ENCODE measurements around the gene TAF5L.

Gene TAF5L

GRCh38 chr1:229557913-229558414 is 68.0 kb downstream of the TAF5L start:
- TF ChIP-seq RAD21 (IDR thresholded peaks at IDR 0.05; ENCODE audit: low read depth) (no peak), CEBPB (IDR thresholded peaks at IDR 0.05) (no peak), TEAD4 (IDR thresholded peaks at IDR 0.05) (no peak), TAF1 (IDR thresholded peaks at IDR 0.05; ENCODE audit: low read depth) (no peak), EP300 (IDR thresholded peaks at IDR 0.05; ENCODE audit: borderline replicate concordance) (no peak), ZBTB7A (IDR thresholded peaks at IDR 0.05; ENCODE audit: low read depth) (peak; percentile 23; the same call in 1 of the 2 replicates), FOXM1 (IDR thresholded peaks at IDR 0.05; ENCODE audit: borderline replicate concordance, low read depth) (no peak), TCF12 (IDR thresholded peaks at IDR 0.05; ENCODE audit: low read depth) (no peak)
- TF ChIP-seq, protein P1, sequence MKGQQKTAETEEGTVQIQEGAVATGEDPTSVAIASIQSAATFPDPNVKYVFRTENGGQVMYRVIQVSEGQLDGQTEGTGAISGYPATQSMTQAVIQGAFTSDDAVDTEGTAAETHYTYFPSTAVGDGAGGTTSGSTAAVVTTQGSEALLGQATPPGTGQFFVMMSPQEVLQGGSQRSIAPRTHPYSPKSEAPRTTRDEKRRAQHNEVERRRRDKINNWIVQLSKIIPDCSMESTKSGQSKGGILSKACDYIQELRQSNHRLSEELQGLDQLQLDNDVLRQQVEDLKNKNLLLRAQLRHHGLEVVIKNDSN (IDR thresholded peaks at IDR 0.05): no peak

DNA sequence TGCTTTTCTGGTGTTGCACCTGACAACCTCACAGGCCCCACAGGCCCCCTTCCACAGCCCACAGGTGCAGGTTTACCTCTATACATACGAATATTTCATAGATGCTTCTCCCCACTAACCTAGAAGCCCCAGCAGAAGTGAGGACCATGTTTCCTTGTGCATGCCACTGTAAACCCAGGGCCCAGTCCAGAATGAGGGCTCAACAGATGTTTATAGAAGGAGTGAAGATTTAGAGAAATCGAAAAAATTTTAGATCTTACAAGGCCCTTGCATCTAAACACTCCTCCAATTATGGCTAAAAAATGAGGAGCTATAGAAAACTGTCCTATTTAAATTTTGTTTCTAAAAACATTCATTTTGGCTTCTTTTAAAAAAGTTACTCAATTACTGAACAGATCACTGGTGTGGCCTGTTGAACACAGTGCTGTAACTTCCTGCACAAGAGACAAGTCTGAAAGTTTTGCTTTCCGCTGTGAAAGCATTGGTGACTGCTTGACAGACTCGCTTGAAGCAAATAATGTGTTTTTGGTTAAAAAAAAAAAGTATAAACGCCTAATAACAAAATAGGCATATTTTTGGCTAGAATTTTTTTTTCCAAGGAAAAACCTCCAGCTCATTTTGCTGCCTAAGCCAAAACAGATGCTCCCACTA is 68.6 kb downstream of the TAF5L start:
- TF ChIP-seq, protein P2, sequence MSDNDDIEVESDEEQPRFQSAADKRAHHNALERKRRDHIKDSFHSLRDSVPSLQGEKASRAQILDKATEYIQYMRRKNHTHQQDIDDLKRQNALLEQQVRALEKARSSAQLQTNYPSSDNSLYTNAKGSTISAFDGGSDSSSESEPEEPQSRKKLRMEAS (IDR thresholded peaks at IDR 0.05): no peak
- TF ChIP-seq EGR1 (IDR thresholded peaks at IDR 0.05): no peak
- no peak for TF ChIP-seq EP300 (IDR thresholded peaks at IDR 0.05; ENCODE audit: borderline replicate concordance)

GRCh38 chr1:229554886-229555621 is 70.9 kb downstream of the TAF5L start:
- TF ChIP-seq NFIC (IDR thresholded peaks at IDR 0.05): no peak
- no peak for TF ChIP-seq FOXM1 (IDR thresholded peaks at IDR 0.05; ENCODE audit: borderline replicate concordance, low read depth)

GRCh38 chr1:229553621-229554130 is 72.2 kb downstream of the TAF5L start:
- TF ChIP-seq CEBPB (IDR thresholded peaks at IDR 0.05) (no peak), REST (IDR thresholded peaks at IDR 0.05; ENCODE audit: low read depth) (no peak), FOXM1 (IDR thresholded peaks at IDR 0.05; ENCODE audit: borderline replicate concordance, low read depth) (no peak), TCF12 (IDR thresholded peaks at IDR 0.05; ENCODE audit: low read depth) (no peak), EGR1 (IDR thresholded peaks at IDR 0.05) (no peak), NFIC (IDR thresholded peaks at IDR 0.05) (no peak), CREB1 (IDR thresholded peaks at IDR 0.05; ENCODE audit: low read depth) (no peak), YY1 (IDR thresholded peaks at IDR 0.05; ENCODE audit: low read depth) (no peak), EP300 (IDR thresholded peaks at IDR 0.05; ENCODE audit: borderline replicate concordance) (no peak), RAD21 (IDR thresholded peaks at IDR 0.05; ENCODE audit: low read depth) (no peak)
- TF ChIP-seq, protein P1 (IDR thresholded peaks at IDR 0.05): no peak

DNA sequence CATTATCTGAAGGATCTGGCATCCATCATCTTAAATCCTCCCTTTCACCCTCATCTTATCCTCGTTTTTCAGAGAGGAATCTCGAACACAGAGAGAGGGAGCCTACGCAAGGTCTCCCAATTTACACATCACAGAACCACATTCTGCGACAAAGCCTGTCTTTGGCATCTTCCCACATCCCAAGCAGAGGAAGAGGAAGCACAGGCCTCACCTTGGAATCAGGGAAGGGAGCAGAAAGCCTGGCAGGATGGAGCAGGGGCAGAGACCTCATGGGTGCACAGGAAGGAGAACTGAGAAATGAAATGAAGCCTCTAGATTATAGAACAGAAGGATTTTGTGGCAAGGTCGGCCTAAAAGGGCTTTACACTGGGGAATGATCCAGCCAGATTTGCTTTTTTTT is 73.2 kb downstream of the TAF5L start:
- TF ChIP-seq EP300 (IDR thresholded peaks at IDR 0.05; ENCODE audit: borderline replicate concordance): no peak
- TF ChIP-seq RAD21 (IDR thresholded peaks at IDR 0.05; ENCODE audit: low read depth): no peak
- TF ChIP-seq TAF1 (IDR thresholded peaks at IDR 0.05; ENCODE audit: low read depth): no peak
- TF ChIP-seq REST (IDR thresholded peaks at IDR 0.05; ENCODE audit: low read depth): no peak
- TF ChIP-seq NFIC (IDR thresholded peaks at IDR 0.05): no peak
- TF ChIP-seq CREB1 (IDR thresholded peaks at IDR 0.05; ENCODE audit: low read depth): no peak
- no peak for TF ChIP-seq CEBPB (IDR thresholded peaks at IDR 0.05)
- no peak for TF ChIP-seq YY1 (IDR thresholded peaks at IDR 0.05; ENCODE audit: low read depth)
- TF ChIP-seq, protein P2 (IDR thresholded peaks at IDR 0.05): no peak
- TF ChIP-seq TEAD4 (IDR thresholded peaks at IDR 0.05): no peak
- no peak for TF ChIP-seq TCF12 (IDR thresholded peaks at IDR 0.05; ENCODE audit: low read depth)
- TF ChIP-seq, protein P1 (IDR thresholded peaks at IDR 0.05): no peak
- no peak for TF ChIP-seq ZBTB7A (IDR thresholded peaks at IDR 0.05; ENCODE audit: low read depth)
- no peak for TF ChIP-seq FOXM1 (IDR thresholded peaks at IDR 0.05; ENCODE audit: borderline replicate concordance, low read depth)

Measured in Ishikawa (cell line).